Measurements from ENCODE around the gene KCNMB4.

KCNMB4 gene, protein sequence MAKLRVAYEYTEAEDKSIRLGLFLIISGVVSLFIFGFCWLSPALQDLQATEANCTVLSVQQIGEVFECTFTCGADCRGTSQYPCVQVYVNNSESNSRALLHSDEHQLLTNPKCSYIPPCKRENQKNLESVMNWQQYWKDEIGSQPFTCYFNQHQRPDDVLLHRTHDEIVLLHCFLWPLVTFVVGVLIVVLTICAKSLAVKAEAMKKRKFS

DNA sequence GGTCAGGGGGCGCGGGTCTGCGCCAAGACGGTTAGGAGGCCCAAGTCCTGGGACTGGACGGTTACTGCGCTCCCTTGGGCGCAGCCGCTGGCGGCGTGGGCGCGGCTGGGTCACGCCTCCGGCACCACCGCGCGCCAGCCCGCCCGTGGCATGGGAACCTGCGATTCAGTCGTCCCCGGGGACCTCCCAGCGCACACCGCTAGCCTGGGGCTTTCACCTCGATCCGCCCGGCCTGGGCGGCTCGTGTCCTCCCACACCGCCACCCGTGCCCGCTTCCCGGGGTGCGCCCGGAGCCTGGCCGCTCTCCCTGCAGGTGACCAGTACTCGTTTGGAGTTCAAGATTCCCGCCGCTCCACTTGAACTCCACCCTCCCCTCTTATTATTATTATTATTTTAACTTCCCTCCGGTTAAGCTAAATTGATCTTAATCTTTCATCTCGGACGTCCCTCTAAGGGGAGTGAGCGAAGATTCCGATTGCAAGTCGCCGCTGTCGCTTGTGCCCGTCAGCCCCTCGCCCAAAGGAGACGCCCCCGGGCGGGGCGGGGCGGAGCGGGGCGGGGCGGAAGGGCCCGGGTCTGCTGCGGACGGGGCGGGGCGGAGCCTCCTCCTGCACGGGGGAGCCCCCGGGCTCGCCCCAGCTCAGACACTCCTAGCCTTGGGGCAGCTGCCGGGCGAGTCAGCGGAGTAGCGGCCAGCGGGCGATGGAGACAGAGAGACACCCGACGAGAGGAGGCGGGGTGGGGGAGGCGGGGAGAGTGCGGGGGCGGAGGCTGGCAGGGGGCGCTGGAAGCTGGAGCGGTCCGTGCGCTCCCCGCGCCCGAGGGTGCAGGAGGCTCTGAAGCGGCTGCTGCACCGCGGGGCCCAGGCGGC is at the start of gene KCNMB4:
Gene KCNMB4, plus strand, starts transcription at position 643 of the 871 bp plus-strand sequence. CDS start 445 bp downstream, outside the sequence.
- DNase-seq: no peak

DNA sequence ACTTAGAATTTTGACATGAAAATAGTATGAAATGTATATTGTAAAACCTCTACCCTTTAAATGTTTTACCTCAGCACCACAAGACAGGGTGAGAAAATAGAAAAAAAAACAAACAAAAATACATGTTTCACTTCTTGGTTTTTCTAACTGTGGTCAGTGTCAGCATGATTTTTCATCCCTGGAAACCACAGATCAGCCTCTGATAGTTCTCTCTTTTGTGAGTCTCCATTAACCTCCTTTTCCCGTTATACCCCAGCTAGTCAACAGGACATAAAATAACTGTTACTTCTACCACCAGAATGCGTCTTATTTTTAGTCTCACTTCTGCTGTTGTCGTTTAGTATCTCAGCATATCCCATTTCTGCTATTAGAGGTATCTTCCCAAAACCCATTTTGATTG is 48.3 kb upstream of the KCNMB4 start:
- no peak for DNase-seq

DNA sequence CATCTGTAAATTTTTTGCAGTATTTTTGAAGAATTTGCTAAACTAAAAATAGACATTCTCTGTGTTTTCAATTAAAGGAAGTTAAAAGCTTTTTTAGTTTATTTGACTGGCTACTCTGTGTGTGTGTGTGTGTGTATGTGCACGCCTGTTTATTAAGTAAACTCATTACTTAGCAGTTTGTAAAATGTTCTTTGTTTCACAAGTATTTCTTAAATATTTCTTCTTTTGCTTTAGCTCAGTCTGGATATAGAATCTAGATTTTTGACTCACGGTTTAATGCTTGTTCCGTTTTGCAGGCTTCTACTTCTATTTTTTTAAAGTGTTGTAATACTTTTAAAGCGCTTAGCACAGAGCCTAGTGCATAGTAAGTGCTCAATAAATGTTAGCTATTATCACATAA is 46.5 kb upstream of the KCNMB4 start:
- DNase-seq: no peak

DNA sequence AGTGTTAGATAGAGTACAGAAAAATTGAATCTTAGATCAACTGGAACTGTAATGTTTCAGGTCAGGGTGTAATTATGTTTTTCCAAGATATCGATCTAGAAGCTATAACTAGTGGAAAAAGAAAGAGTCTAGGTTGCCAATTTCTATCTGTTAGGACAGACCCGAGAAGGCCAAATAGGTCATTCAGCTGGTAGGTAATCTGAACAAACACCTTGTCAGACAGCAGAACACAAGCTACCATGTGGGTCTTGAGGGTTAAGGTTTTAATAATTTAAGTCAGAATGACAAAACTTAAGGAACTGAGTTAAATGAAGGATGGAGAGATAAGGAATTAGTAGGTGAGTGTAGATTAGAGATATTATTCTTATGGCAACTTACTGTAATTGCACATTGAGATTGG is 44.9 kb upstream of the KCNMB4 start:
- no peak for DNase-seq

DNA sequence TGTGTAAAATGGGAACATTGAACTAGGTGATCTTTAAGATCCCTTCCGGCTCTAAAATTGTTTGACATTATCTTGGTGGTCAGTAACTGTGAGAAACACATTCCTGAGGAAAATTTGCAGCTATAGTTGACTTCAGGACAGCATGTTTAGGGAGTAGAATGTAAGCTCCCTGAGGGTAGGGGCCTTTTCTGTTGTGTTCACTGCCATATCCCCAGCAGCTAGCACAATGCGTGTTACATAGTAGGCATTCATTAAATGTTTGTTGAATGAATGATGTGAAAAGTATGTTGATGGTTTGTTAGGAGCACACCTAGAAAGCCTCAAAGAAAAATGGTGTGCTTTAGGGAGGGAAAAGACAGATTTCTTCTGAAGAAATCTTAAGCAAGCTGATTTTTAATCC is 38.5 kb upstream of the KCNMB4 start:
- no peak for DNase-seq

DNA sequence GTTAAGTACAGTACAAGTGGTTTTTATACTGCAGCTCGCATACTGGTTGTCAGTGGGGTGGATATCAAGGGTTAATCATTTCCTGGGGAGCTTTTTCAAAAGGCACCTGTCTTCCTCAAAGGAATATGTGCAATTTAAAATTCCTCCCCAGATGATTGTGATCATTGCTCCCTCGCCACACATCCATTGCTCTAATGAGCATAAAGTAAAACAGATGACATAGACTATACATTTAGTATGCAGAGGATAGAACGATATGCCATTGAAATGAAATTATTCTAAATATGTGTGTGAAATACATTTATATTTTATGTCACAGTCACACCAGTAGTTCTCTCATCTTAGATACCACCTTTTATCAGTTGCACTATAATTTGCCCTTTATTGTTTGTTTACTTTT is 36.4 kb upstream of the KCNMB4 start:
- DNase-seq: no peak

DNA sequence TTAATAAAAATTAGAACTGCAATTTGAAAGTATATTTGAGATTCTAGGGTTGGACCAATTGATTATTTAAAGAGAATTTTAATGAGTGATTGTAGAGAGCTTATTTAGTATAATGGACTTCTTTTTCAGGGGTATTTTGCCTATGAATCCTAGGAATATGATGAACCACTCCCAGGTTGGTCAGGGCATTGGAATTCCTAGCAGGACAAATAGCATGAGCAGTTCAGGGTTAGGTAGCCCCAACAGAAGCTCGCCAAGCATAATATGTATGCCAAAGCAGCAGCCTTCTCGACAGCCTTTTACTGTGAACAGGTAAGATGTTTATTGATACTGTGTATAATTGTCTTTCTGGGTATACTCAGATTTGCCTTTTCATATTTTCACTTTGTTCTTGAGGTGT is 35.9 kb upstream of the KCNMB4 start:
- no peak for DNase-seq

DNA sequence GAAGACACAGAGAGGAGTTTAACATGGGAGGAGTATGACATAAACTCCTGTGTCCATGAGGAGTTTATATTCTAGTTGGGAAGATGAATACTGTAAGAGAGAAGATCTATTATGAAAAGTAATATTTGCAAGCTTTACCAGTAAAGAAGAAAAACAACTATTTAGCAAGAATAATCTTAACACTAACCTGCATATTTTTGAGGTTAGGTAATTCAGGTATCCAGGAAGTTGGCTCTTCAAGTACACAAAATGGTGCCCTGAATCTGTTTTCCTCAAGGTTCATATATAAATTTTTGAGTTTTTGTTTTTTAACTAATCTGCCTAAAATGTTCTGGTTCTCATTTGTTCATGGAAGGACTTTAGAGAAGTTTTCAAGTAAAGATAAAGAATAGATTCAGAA is 33.9 kb upstream of the KCNMB4 start:
- DNase-seq: no peak

DNA sequence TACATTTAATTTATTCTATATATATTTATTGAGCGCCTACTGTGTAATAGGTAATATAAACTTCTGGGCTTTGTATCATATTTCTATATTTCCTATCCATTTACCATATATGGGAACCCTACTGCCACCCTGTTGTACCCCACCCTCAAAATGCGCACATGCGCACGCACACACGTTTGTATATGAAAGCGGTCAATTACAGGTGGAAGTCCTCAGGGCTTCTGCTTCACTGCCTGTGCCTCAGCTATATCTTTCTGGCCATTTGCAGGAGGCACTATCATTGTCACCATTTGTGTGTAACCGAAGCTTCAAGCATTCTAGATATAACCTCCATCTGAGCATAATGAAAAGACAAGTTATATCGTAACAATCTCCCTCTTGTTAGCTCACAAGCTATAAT is 31.3 kb upstream of the KCNMB4 start:
- DNase-seq: no peak

DNA sequence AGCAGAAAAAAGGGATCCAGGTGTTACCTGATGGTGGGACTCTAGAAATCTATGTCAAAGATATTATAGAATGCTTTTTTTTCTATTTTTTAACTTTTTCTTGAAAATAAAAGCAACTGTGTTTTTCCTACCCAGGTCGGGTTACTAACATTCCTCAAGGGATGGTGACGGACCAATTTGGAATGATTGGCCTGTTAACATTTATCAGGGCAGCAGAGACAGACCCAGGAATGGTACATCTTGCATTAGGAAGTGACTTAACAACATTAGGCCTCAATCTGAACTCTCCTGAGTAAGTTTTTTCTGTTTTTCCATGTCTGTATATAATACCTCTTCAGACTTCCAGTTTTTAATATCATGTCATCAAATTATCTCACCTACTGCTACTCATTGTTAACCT is 27.6 kb upstream of the KCNMB4 start:
- DNase-seq: no peak

DNA sequence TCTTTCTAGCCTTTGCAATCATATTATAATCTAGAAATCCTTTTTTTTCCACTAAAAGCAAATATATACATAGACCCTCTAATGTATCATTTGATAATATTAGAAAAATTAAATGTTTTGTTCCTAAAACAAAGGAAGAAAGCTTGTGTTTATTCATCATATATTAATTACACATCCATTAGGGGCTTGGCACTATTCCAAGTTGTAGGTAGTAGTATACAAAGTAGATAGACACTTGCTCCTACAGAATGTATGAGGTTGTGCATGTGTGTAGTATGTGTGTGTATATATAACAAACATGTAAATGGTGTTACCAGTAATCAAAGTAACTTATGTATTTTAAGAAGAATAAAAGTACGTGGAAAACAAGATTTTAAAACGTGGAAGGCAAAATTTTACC is 15.0 kb upstream of the KCNMB4 start:
- no peak for DNase-seq

DNA sequence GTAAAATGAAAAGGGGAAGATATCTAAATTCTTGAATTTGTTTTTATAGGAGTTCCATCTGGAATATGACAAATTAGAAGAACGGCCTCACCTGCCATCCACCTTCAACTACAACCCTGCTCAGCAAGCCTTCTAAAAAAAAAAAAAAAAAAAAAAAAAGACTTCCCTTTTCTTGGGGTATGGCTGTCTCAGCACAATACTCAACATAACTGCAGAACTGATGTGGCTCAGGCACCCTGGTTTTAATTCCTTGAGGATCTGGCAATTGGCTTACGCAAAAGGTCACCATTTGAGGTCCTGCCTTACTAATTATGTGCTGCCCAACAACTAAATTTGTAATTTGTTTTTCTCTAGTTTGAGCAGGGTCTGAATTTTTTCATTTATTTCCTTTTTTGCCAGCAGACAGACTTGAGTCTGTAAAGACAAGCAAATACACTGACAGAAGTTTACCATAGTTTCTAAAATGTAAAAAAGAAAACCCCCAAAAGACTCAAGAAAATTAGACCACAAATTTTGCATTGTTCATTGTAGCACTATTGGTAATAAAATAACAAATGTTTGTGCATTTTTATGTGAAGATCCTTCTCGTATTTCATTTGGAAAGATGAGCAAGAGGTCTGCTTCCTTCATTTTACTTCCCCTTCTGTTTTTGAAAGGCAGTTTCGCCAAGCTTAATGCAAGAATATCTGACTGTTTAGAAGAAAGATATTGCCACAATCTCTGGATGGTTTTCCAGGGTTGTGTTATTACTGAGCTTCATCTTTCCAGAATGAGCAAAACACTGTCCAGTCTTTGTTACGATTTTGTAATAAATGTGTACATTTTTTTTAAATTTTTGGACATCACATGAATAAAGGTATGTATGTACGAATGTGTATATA is 12.1 kb upstream of the KCNMB4 start:
- DNase-seq: no peak

DNA sequence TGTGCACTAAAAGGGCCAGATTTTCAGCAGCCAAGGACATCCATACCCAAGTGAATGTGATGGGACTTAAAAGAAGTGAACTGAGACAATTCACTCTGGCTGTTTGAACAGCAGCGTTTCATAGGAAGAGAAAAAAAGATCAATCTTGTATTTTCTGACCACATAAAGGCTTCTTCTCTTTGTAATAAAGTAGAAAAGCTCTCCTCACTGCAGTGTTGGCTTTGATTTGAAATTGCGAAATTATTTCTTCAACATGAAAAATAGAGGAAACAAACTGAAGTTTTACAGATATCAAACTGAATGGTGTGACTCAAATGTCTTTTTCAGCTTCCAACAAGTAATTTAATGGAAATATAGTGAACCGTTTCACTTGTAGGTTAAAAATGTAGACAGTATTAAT is 11.3 kb upstream of the KCNMB4 start:
- no peak for DNase-seq

DNA sequence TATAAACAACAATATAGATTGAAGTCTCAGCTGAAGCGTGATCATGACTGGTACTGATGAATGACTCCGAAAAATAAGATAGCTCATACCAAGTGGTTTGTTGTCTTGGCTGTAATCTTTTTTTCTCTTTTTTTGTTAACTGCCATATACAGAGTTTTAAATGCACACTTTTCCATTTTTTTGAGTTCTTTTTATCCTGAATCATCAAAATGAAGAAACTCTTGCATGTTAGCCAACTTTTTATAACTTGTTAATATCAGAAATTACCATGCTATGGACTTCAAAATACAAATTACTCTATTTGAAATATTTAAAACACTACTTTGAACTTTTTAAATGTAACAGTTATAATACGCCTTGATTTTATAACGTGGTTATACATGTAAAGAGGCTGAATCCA is 10.1 kb upstream of the KCNMB4 start:
- no peak for DNase-seq

DNA sequence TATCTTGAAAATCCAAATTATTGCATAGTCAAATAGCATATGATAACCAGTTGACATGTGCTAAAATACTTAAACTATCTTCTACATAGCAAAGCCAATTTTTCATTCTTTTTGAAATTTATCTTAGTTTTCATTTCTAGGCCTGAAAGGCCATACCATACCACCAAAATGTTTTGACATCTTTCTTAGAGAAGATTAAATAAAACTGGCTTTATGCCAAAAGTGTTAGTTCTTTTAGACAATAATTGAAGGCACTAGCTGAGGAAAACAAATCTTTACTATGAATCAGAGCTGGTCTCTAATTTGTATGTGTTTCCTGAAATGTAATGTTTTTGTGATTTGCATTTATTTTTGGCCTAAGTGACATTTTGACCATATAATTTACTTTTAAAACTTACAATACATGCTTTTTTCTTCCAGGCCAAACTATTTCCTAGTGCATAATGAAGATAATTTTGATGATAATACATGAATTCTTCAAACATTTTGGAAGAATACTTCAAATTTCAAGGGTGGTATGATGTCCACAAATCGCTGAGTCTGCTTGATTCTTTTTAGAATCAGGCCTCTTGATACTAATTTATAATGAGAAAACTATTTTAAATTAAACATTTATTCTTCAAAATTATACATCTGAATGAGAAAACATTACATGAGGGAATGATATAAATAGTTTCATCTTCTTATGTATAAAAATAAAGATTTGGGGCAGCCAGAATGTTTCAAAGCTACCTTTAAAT is 6.5 kb upstream of the KCNMB4 start:
- DNase-seq: no peak

DNA sequence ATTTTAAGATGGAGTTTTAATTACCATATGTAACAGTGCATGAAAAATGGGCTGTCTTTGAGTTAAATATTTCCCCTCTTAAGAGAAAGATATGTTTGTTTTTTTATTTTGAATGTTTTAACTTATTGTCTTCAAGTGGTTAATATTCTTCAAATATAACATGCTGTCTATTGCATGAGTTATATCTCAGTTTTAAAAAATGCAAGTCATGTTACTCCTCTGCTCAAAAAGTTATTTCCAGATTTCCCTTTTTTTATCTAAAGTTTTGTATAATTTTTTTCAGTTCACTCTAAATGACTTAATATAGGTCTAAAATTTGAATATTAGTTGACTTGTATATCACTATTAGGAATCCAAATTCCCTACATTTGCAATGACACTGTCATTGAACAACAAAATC is 5.9 kb upstream of the KCNMB4 start:
- no peak for DNase-seq

DNA sequence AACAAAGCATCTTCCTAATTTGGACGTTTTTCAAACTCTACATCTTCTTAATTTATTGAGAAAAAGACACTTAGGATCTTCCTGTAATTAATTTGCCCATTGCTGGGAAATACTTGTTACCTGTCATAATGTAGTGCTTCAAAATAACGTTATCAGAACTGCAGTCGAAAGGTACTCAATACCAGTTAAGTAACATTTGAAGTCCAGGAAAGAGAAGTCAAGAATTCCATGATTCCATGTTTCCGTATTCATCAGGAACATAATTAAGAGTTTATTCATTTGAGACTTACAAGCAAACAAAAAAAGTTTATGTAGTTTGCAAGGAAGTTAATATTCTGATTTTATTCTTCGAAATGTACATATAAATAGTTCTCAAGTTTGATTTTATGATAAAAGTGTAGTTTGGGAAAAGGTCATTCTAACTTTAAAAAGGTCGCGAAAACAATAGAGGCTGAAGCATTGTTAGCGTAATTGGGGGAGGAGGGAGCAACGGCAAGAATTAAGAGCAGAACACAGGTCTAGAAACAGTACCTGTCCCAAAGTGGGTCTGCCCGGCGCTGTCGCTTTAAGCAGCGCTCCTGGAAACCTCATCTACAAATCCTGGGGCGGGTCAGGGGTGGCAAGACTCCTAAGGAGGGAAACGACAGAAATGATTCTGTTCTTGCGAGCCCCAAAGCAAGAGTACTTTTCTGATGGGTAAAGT is 1.2 kb upstream of the KCNMB4 start:
- DNase-seq: no peak

DNA sequence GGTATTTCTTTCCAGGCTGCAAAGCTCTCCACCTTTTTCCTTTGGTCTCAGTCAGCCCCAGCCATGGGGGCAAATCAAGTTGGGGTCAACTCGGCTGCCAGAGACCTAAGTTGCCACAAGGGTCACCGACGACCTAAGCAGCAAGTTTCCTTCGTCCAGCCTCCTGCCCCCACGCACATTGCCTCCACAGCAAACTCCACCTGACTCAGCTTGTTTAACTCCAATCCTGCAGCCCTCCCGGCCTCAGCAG is 767 bp upstream of the KCNMB4 start:
- DNase-seq: no peak

DNA sequence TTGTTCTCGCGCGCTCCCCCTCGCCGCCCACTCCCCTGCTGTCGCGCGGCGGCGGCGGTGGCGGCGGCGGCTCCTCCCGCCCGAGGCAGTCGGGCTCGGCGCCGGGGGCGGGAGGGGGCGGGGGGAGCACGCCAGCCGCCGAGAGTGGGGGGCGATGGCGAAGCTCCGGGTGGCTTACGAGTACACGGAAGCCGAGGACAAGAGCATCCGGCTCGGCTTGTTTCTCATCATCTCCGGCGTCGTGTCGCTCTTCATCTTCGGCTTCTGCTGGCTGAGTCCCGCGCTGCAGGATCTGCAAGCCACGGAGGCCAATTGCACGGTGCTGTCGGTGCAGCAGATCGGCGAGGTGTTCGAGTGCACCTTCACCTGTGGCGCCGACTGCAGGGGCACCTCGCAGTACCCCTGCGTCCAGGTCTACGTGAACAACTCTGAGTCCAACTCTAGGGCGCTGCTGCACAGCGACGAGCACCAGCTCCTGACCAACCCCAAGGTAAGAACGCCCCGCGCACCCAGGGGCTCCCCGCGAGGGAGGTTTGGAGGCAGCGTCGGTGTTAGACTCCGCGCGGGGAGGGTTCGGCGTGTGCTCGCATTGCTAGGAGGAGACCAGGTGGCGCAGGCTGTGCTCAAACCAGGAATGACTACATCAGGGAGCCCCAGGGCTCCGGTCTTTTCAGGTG is 629 bp downstream of the KCNMB4 start:
- DNase-seq: no peak

DNA sequence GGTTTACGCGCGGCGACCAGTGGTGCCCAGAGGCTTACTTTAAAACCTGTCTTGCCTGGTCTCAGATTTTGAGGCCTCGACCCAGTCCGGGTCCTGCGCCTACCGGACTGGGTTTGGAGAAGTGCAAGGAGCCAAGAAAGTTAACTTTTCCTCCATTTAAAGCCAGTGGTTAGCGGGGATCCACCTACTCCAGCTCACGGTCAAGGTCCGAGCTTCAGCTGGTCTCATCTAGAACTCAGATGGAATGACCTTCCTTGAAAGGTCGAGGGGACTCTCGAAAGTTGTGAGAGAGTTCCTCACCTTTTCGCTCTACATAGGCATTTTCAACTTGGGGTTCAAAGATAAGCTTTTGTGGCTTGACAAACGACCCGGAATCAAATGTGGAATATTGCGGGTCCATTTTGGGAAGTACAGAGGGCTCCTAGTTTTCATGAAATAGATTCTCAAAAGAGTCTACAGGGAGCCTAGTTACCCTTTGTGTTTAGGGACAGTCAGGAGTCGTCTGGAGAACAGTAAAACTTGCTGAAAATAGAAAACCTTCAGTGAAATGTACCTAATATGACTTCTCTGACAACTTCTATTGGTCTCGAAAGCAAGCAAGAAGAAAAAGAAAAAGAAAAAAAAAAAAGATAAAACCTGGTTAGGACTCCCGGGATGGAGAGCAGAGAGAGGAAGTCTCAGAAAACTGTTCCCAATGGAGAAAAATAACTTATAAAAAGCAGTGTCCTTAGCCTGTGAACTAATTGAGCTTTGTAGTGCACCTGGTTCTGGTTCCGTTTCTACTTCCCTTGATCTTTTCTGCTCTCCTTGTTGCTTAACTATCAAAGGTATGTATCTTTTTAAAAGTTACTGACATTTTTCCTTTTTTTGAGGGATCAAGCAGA is 1.4 kb downstream of the KCNMB4 start:
- DNase-seq: no peak

DNA sequence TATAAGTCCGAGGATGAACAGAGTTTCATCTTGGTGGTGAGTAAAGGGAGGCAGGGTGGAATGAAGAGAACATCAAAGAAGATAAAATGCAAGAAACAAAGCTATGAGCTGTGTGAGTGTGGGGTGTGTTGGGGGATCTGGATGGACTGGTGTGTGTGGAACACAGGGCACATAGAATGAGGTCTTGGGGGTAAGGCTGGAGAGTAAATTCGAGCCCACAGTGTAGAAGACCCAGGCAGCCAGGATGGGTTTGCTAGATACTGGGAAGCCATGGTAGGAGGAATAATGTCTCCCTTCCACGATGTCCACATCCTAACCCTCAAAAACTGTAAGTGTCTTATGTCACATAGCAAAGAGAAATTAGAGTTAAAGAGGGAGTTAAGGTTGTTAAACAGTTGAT is 6.8 kb downstream of the KCNMB4 start:
- DNase-seq: no peak
